DOHH2 (cell line): ENCODE measurements around the gene LTB4R2.

Experiments
- H3F3A ChIP-seq: fragments of 200-600 bp; sonication (generic), shearing (Covaris generic); 2 replicates; pipeline ENCODE4 v1.6.0; 2016; ENCODE audit warnings: antibody characterized with exemption, mild to moderate bottlenecking; ENCODE audit not compliant: control insufficient read depth, insufficient read depth
- H3K27ac ChIP-seq: fragments of 200-600 bp; sonication (generic); 2 replicates; pipeline ENCODE4 v1.5.1; 2014; ENCODE audit warnings: low read depth, mild to moderate bottlenecking, low read length, moderate library complexity
- H3K27me3 ChIP-seq: fragments of 200-600 bp; sonication (generic); 2 replicates; pipeline ENCODE4 v1.6.1; 2014; ENCODE audit warnings: mild to moderate bottlenecking, low read length, mixed read lengths; ENCODE audit not compliant: control insufficient read depth
- H3K36me3 ChIP-seq: fragments of 200-600 bp; sonication (generic); 2 replicates; pipeline ENCODE4 v1.6.1; 2014; ENCODE audit warnings: mild to moderate bottlenecking, low read length, moderate library complexity, mixed read lengths; ENCODE audit not compliant: control insufficient read depth
- H3K4me1 ChIP-seq: fragments of 200-600 bp; sonication (generic); 2 replicates; pipeline ENCODE4 v1.6.1; 2014; ENCODE audit warnings: mild to moderate bottlenecking, low read length, mixed read lengths; ENCODE audit not compliant: control insufficient read depth
- H3K4me2 ChIP-seq: fragments of 200-600 bp; sonication (generic); 2 replicates; pipeline ENCODE4 v1.6.0; 2014; ENCODE audit warnings: mild to moderate bottlenecking, low read length, moderate library complexity
- H3K4me3 ChIP-seq: fragments of 200-600 bp; sonication (generic); 2 replicates; pipeline ENCODE4 v1.5.1; 2014; ENCODE audit warnings: mild to moderate bottlenecking, low read length, mixed read lengths
- H3K79me2 ChIP-seq: fragments of 200-600 bp; sonication (generic); 2 replicates; pipeline ENCODE4 v1.6.1; 2014; ENCODE audit warnings: mild to moderate bottlenecking, low read length, mixed read lengths; ENCODE audit not compliant: control insufficient read depth
- H3K9me2 ChIP-seq: fragments of 200-600 bp; sonication (generic); replicated peaks from 2 replicates; pipeline ENCODE4 v1.6.1; 2014; ENCODE audit warnings: mild to moderate bottlenecking, low read length, mixed read lengths; ENCODE audit not compliant: control insufficient read depth
- H3K9me3 ChIP-seq: fragments of 200-600 bp; sonication (generic); 2 replicates; pipeline ENCODE4 v1.6.1; 2014; ENCODE audit warnings: antibody characterized with exemption, low read length, mixed read lengths; ENCODE audit not compliant: control insufficient read depth, insufficient read depth
- H4K20me1 ChIP-seq: fragments of 200-600 bp; sonication (generic); 2 replicates; pipeline ENCODE4 v1.6.0; 2014; ENCODE audit warnings: low read depth, mild to moderate bottlenecking, antibody characterized with exemption, low read length, moderate library complexity; ENCODE audit not compliant: control insufficient read depth, insufficient read depth
- EZH2phosphoT487 ChIP-seq: fragments of 200-600 bp; sonication (generic); IDR thresholded peaks from 2 replicates; pipeline ENCODE4 v1.6.1; 2017; ENCODE audit warnings: borderline replicate concordance, mild to moderate bottlenecking, antibody characterized with exemption, low read length, moderate library complexity, mixed read lengths
- TF ChIP-seq, protein P1 (sequence below): fragments of 200-600 bp; sonication (generic); IDR thresholded peaks from one replicate; pipeline ENCODE4 v1.5.1; 2014; ENCODE audit warnings: antibody characterized with exemption, mild to moderate bottlenecking, low read depth, low read length; ENCODE audit not compliant: poor library complexity, severe bottlenecking

Gene LTB4R2

DNA sequence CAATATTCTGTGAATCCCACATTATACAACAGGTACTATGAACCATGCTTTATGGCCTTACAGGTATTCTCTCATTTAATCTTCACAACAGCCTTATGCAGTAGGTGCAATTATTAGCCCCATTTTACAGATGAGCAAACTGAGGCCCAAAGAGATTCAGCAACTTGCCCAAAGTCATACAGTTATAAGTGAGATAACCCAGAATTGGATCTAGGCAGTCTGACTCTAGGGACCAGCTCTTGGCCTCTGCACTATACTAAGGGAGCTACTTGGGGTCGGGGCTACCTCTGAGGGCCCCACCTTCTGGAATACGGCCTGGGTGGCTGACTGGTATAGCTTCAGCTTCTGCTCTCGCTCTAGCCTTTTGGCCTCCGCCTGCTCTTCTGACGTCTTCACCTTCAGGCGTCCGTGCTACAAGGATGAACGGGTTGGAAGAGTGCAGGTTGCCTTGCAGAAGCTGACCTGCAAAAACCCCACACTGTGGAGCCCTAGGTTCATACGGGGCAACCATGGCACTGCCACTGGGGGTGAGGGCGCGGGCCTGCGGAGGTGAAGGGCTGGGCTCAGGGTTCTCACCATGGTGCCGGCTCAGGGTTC is 39.3 kb upstream of the LTB4R2 start:
- Histone ChIP-seq H3K4me2 (peak overlapping the region; percentile 86), H3K9me3 (no peaks in the 10 kb centered on the region), H3K27ac (peak overlapping the region; percentile 63), H3F3A (peaks cover 2% of the 10 kb centered on the region; the same call in 1 of the 2 replicates), H4K20me1 (no peaks in the 10 kb centered on the region), H3K4me1 (peaks cover 39% of the 10 kb centered on the region), H3K4me3 (peak overlapping the region; percentile 85), H3K9me2 (no peaks in the 10 kb centered on the region), H3K27me3 (no peaks in the 10 kb centered on the region), H3K36me3 (no peaks in the 10 kb centered on the region), H3K79me2 (peaks cover 4% of the 10 kb centered on the region)
- TF ChIP-seq EZH2phosphoT487: no peak
- TF ChIP-seq, protein P1, sequence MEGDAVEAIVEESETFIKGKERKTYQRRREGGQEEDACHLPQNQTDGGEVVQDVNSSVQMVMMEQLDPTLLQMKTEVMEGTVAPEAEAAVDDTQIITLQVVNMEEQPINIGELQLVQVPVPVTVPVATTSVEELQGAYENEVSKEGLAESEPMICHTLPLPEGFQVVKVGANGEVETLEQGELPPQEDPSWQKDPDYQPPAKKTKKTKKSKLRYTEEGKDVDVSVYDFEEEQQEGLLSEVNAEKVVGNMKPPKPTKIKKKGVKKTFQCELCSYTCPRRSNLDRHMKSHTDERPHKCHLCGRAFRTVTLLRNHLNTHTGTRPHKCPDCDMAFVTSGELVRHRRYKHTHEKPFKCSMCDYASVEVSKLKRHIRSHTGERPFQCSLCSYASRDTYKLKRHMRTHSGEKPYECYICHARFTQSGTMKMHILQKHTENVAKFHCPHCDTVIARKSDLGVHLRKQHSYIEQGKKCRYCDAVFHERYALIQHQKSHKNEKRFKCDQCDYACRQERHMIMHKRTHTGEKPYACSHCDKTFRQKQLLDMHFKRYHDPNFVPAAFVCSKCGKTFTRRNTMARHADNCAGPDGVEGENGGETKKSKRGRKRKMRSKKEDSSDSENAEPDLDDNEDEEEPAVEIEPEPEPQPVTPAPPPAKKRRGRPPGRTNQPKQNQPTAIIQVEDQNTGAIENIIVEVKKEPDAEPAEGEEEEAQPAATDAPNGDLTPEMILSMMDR: no peak

DNA sequence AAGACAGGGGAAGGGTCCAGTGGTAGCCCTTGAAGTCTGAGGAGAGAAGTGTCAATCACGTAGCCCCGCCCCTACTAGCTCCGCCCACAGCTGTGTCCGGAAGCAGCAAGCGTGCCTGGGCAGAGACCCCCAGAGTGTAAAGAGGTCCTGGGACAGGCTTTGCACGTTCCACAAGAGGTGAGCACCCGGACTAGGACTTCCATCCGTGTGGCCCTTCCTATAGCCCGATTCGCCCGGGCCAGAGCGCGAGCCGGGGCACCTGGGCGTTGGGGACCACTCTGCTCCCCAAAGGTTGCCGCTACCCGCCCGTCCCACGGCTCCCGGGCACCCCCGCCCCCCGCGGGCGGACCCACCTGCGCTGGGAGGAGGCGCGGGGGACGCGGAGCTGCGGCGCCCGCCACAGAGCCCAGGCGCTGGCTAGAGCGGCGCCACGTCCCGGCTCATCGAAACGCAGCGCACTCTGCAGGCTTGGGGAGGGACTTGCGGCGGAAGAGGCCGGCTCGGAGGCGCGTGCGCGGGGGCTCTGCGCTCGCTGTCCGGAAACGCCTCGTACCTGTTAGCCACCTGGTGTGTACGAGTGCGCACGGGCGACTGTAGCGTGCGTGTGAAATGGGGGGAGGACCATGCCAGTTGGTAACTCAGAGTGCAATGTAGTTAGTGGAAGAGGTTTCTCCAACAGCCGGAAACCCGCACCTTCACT is 38.7 kb upstream of the LTB4R2 start, which contains the start of gene RABGGTA:
TSS of gene RABGGTA (minus strand) at position 464 of the 700 bp plus-strand sequence. CDS start 482 bp downstream, outside the sequence.
- no peaks in the 10 kb centered on the region for H3K9me3 ChIP-seq
- H3K4me2 ChIP-seq: peak within 1 kb of the TSS; percentile 86
- H3F3A ChIP-seq: peaks cover 2% of the 10 kb centered on the region; the same call in 1 of the 2 replicates
- H3K9me2 ChIP-seq: no peaks in the 10 kb centered on the region
- H3K4me3 ChIP-seq: peak within 1 kb of the TSS; percentile 85
- H4K20me1 ChIP-seq: no peaks in the 10 kb centered on the region
- no peaks in the 10 kb centered on the region for H3K36me3 ChIP-seq
- peak within 1 kb of the TSS; percentile 63 for H3K27ac ChIP-seq
- no peak for TF ChIP-seq EZH2phosphoT487
- TF ChIP-seq, protein P1: peak; percentile 82
- no peaks in the 10 kb centered on the region for H3K27me3 ChIP-seq
- H3K79me2 ChIP-seq: peaks cover 4% of the 10 kb centered on the region
- H3K4me1 ChIP-seq: peaks cover 40% of the 10 kb centered on the region

DNA sequence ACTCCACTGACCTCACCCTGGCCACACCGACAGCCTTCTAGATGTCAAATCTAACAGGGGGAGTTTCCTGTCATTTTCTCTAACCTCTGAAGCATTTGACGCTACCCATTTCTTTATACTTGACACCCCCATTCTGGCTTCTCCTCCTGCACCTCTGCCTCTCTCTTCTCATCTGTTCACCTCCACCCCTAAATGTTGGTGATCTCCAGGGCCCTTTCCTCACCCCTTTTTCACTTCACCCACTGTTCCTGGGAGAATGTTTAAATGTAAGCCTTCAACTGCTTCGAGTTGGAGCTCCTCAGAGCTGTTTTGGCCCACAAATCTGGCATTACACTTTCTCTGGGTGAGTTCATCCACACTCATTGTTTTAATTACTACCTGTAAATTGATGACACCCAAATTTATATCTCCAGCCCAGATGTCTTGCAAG is 38.1 kb upstream of the LTB4R2 start:
- peak overlapping the region; percentile 34 for H3K27ac ChIP-seq
- H3K9me3 ChIP-seq: no peaks in the 10 kb centered on the region
- H3K27me3 ChIP-seq: no peaks in the 10 kb centered on the region
- no peaks in the 10 kb centered on the region for H3K9me2 ChIP-seq
- H4K20me1 ChIP-seq: no peaks in the 10 kb centered on the region
- H3F3A ChIP-seq: peaks cover 2% of the 10 kb centered on the region; the same call in 1 of the 2 replicates
- H3K36me3 ChIP-seq: no peaks in the 10 kb centered on the region
- H3K4me2 ChIP-seq: peak overlapping the region; percentile 86
- peaks cover 40% of the 10 kb centered on the region for H3K4me1 ChIP-seq
- no peak for TF ChIP-seq EZH2phosphoT487
- TF ChIP-seq, protein P1: no peak
- peak overlapping the region; percentile 85 for H3K4me3 ChIP-seq
- H3K79me2 ChIP-seq: peaks cover 4% of the 10 kb centered on the region
